NCI-H1930 (cell line): ENCODE measurements around the gene FOSL1.

ENCODE experiments used
- DNase-seq, 2 experiments: peaks; one replicate each; lab custom pipeline; 2025; lab: John Stamatoyannopoulos, UW

FOSL1 gene

GRCh38 chr11:65900125-65900898, at the start of gene FOSL1:
TSS of gene FOSL1 (minus strand) at chr11:65900388. CDS start at chr11:65900339, 49 bp downstream.
- DNase-seq = peak in 1 of 2 experiments; percentile 58

- DNase-seq = no peak
These were observed 47.5 kb upstream of the FOSL1 start for GRCh38 chr11:65947603-65948125.

- DNase-seq = peak in 1 of 2 experiments; percentile 6
These were observed 46.9 kb upstream of the FOSL1 start for GRCh38 chr11:65947133-65947532.

- no peak for DNase-seq
These were observed 46.5 kb upstream of the FOSL1 start for GRCh38 chr11:65946655-65947054.

- DNase-seq = no peak
These were observed 45.9 kb upstream of the FOSL1 start for GRCh38 chr11:65945941-65946558.

- DNase-seq = no peak
These were observed 45.3 kb upstream of the FOSL1 start, which contains the start of gene TSGA10IP for GRCh38 chr11:65945430-65945911. TSS of gene TSGA10IP (plus strand) at chr11:65945480. CDS start at chr11:65945676, 196 bp downstream.

- no peak for DNase-seq
These were observed 44.6 kb upstream of the FOSL1 start for GRCh38 chr11:65944767-65945166.

- no peak for DNase-seq
These were observed 44.0 kb upstream of the FOSL1 start for GRCh38 chr11:65944191-65944590.

- DNase-seq = no peak
These were observed 42.3 kb upstream of the FOSL1 start for GRCh38 chr11:65942531-65942930.

- DNase-seq = no peak
These were observed 41.6 kb upstream of the FOSL1 start for GRCh38 chr11:65941720-65942310.

GRCh38 chr11:65937766-65938165, 37.6 kb upstream of the FOSL1 start:
- no peak for DNase-seq

- no peak for DNase-seq
These were observed 33.8 kb upstream of the FOSL1 start for GRCh38 chr11:65934014-65934413.

GRCh38 chr11:65932558-65932919, 32.4 kb upstream of the FOSL1 start:
- peak in 1 of 2 experiments; percentile 6 for DNase-seq

GRCh38 chr11:65931773-65932557, 31.8 kb upstream of the FOSL1 start:
- no peak for DNase-seq

GRCh38 chr11:65928667-65929066, 28.5 kb upstream of the FOSL1 start:
- DNase-seq = no peak

- DNase-seq = no peak
These were observed 27.8 kb upstream of the FOSL1 start for GRCh38 chr11:65927904-65928397.

- no peak for DNase-seq
These were observed 25.2 kb upstream of the FOSL1 start for GRCh38 chr11:65925397-65925796.

GRCh38 chr11:65922565-65922964, 22.4 kb upstream of the FOSL1 start:
- no peak for DNase-seq

- no peak for DNase-seq
These were observed 21.7 kb upstream of the FOSL1 start for GRCh38 chr11:65921876-65922275.

GRCh38 chr11:65921033-65921555, 20.9 kb upstream of the FOSL1 start:
- no peak for DNase-seq

GRCh38 chr11:65920372-65920802, 20.2 kb upstream of the FOSL1 start:
- DNase-seq = no peak
